SK-N-MC (cell line): ENCODE results near the gene IFI16.

Source experiments
- EZH2 ChIP-seq: fragments of 200-600 bp; sonication (generic); IDR thresholded peaks from one replicate; pipeline ENCODE4 v1.6.1; 2017; ENCODE audit warnings: antibody characterized with exemption
- POLR2AphosphoS5 ChIP-seq: IDR thresholded peaks from 2 replicates; pipeline ENCODE4 v1.6.1; 2012; ENCODE audit warnings: mild to moderate bottlenecking, low read depth, low read length, borderline replicate concordance

DNA sequence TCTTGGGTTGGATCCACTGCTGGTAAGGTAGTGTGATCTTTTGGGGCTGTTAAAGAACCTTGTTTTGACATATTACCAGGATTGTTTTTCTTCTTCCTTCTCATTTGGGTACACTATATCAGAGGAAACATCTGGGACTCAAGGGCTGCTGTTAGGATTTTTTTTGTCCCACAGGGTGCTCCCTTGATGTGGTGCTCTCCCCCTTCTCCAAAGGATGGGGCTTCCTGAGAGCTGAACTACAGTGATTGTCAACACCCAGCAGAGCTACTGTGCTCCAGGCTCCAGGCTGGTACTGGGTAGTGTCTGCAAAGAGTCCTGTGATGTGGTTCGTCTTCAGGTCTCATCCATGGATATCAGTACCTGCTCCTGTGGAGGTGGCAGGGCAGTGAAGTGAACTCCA is 20.6 kb downstream of the IFI16 start:
- TF ChIP-seq EZH2: no peak
- TF ChIP-seq POLR2AphosphoS5: no peak
